Endothelial cell of umbilical vein (primary cell): ENCODE results near the gene TAS2R39. TPM values are rescaled to one million over a fixed set of nuclear protein-coding genes. Genes with fewer than 3 reads are reported as not detected.

Experiments used
- BruUV-seq: library from RNA; stranded (reverse); fragments of 400-500 nt; replicated peaks from 2 replicates; lab custom pipeline; 2021; lab: Mats Ljungman, UMichigan
- CTCF ChIA-PET: fragments of 300-600, 350-600 bp; sonication (Branson Sonifier 250); formaldehyde crosslinking; loops from one replicate; lab custom pipeline; 2021; ENCODE audit warnings: antibody characterized with exemption, inconsistent platforms; lab: Charles Lee
- POLR2A ChIA-PET: fragments of 300-600, 350-600 bp; sonication (Branson Sonifier 250); formaldehyde crosslinking; loops from one replicate; lab custom pipeline; 2021; ENCODE audit warnings: antibody characterized with exemption, inconsistent platforms; lab: Charles Lee
- DNase-seq: peaks from one replicate; pipeline ENCODE4 v3.0.0-alpha.2; 2011; ENCODE audit warnings: low read depth, low spot score
- FAIRE-seq: peaks from 2 replicates; lab custom pipeline; 2011; peaks lifted over from hg19 to GRCh38; lab: Jason Lieb, UNC
- H2AFZ ChIP-seq: 2 replicates; pipeline ENCODE4 v1.6.0; 2012; ENCODE audit warnings: low read depth, low read length, control low read depth, inconsistent platforms
- H3K27ac ChIP-seq: 2 replicates; pipeline ENCODE4 v1.5.1; 2011; ENCODE audit warnings: low read depth, mild to moderate bottlenecking, control low read depth, low read length, moderate library complexity; ENCODE audit not compliant: insufficient read depth
- H3K27me3 ChIP-seq, 2 experiments: 2 replicates each; pipeline versions ENCODE4 v1.6.0 to v1.6.1; 2011; ENCODE audit warnings: low read length in 2 of 2, mixed read lengths in 1 of 2; ENCODE audit not compliant: control insufficient read depth in 2 of 2, insufficient read depth in 2 of 2
- H3K36me3 ChIP-seq, 2 experiments: 2 replicates in 1 of 2; 3 replicates in 1 of 2; pipeline ENCODE4 v1.5.1; 2011; ENCODE audit warnings: low read length in 2 of 2, mild to moderate bottlenecking in 1 of 2, moderate library complexity in 1 of 2; ENCODE audit not compliant: control insufficient read depth in 2 of 2, insufficient read depth in 2 of 2; ENCODE audit errors: extremely low read depth in 1 of 2
- H3K4me1 ChIP-seq: 3 replicates; pipeline ENCODE4 v1.5.1; 2011; ENCODE audit warnings: mild to moderate bottlenecking, low read length; ENCODE audit not compliant: control insufficient read depth, insufficient read depth; ENCODE audit errors: extremely low read depth
- H3K4me2 ChIP-seq: 2 replicates; pipeline ENCODE4 v1.6.1; 2011; ENCODE audit warnings: low read length, control low read depth, mixed read lengths; ENCODE audit not compliant: insufficient read depth
- H3K4me3 ChIP-seq, 3 experiments: fragments of 200-600 bp in 1 of 3; sonication (generic), shearing (Covaris generic) in 1 of 3; replicated peaks in 1 of 3; 2 replicates each; pipeline ENCODE4 v1.5.1; 2011 to 2016; ENCODE audit warnings: control low read depth in 3 of 3, low read length in 3 of 3, mild to moderate bottlenecking in 2 of 3, inconsistent platforms in 1 of 3, low read depth in 1 of 3, moderate library complexity in 1 of 3; ENCODE audit not compliant: insufficient read depth in 1 of 3
- H3K79me2 ChIP-seq: 2 replicates; pipeline ENCODE4 v1.6.0; 2012; ENCODE audit warnings: low read length, inconsistent platforms; ENCODE audit not compliant: control insufficient read depth, insufficient read depth
- H3K9ac ChIP-seq: replicated peaks from 2 replicates; pipeline ENCODE3; 2011; ENCODE audit warnings: low read length, control low read depth; ENCODE audit not compliant: insufficient read depth; ENCODE audit errors: extremely low read depth
- H3K9me1 ChIP-seq: replicated peaks from 3 replicates; pipeline ENCODE4 v1.6.0; 2011; ENCODE audit warnings: mild to moderate bottlenecking, low read length; ENCODE audit not compliant: control insufficient read depth, insufficient read depth; ENCODE audit errors: extremely low read depth
- H3K9me3 ChIP-seq: replicated peaks from 2 replicates; pipeline ENCODE4 v1.5.1; 2012; ENCODE audit warnings: low read length, inconsistent platforms; ENCODE audit not compliant: control insufficient read depth, insufficient read depth
- H4K20me1 ChIP-seq: replicated peaks from 2 replicates; pipeline ENCODE3; 2011; ENCODE audit warnings: mild to moderate bottlenecking, low read length; ENCODE audit not compliant: control insufficient read depth, insufficient read depth; ENCODE audit errors: extremely low read depth
- CTCF ChIP-seq, 2 donors: IDR thresholded peaks; 1 replicate in 1 of 2; 2 replicates in 1 of 2; pipeline ENCODE4 v1.5.1; 2011; ENCODE audit warnings: low read length in 2 of 2, mild to moderate bottlenecking in 2 of 2, moderate library complexity in 2 of 2, control low read depth in 1 of 2, inconsistent platforms in 1 of 2, low read depth in 1 of 2; ENCODE audit not compliant: insufficient read depth in 1 of 2; ENCODE audit errors: extremely low read depth in 1 of 2
- EZH2 ChIP-seq: IDR thresholded peaks from 2 replicates; pipeline ENCODE4 v1.6.1; 2012; ENCODE audit warnings: borderline replicate concordance, low read depth, mild to moderate bottlenecking, moderate library complexity, low read length, inconsistent platforms; ENCODE audit not compliant: severe bottlenecking
- FOS ChIP-seq: IDR thresholded peaks from 2 replicates; pipeline ENCODE4 v1.6.1; 2011; ENCODE audit warnings: mild to moderate bottlenecking, low read length, moderate library complexity, borderline replicate concordance; ENCODE audit not compliant: insufficient read depth
- GATA2 ChIP-seq: IDR thresholded peaks from 2 replicates; pipeline ENCODE4 v1.7.0; 2011; ENCODE audit warnings: low read depth, mild to moderate bottlenecking, moderate library complexity, mixed read lengths, low read length; ENCODE audit not compliant: insufficient read length, insufficient read depth
- JUN ChIP-seq: IDR thresholded peaks from 2 replicates; pipeline ENCODE4 v1.6.1; 2011; ENCODE audit warnings: borderline replicate concordance, low read depth; ENCODE audit not compliant: insufficient read length, insufficient read depth
- MAX ChIP-seq: IDR thresholded peaks from 2 replicates; pipeline ENCODE4 v1.6.1; 2011; ENCODE audit not compliant: insufficient read depth, insufficient read length
- MYC ChIP-seq: IDR thresholded peaks from one replicate; pipeline ENCODE4 v1.6.1; 2011; ENCODE audit warnings: mild to moderate bottlenecking, low read depth, low read length
- POLR2A ChIP-seq: IDR thresholded peaks from 2 replicates; pipeline ENCODE4 v1.6.1; 2012; ENCODE audit warnings: low read depth, mild to moderate bottlenecking, control low read depth, low read length
- POLR2AphosphoS5 ChIP-seq: IDR thresholded peaks from 2 replicates; pipeline ENCODE4 v1.6.1; 2012; ENCODE audit warnings: low read depth, mild to moderate bottlenecking, control low read depth, low read length, moderate library complexity; ENCODE audit not compliant: insufficient read depth
- dilution Hi-C: fragments of 300-500 bp; cut with MboI; formaldehyde crosslinking; loops from one replicate; pipeline ENCODE4 v1.15.0; 2019; ENCODE audit warnings: low sequenced_read_pairs; ENCODE audit not compliant: extremely low pct_ligation_motif_present
- intact Hi-C: fragments of 100-400 bp; cut with micrococcal nuclease; formaldehyde crosslinking; loops from one replicate; pipeline ENCODE4 v1.10.0; 2022
- polyA plus RNA-seq, 4 experiments: library from polyadenylated mRNA; depleted of rRNA in 3 of 4; stranded (reverse) in 3 of 4; unstranded in 1 of 4; fragments of >200 nt; gene quantifications; 2 replicates each; pipeline versions ENCODE4 v1.2.1 to v1.2.3, GENCODE V29; 2011 to 2012; ENCODE audit warnings: missing spikeins in 1 of 4
- total RNA-seq: library from RNA; stranded (reverse); gene quantifications from 2 replicates; pipeline ENCODE4 v1.2.3, GENCODE V29; 2021

Gene TAS2R39
- total and polyA plus RNA-seq, 2 donors (not counting 3 experiments of a cell fraction or from before 2014, with no cell fraction given), result not detected

DNA sequence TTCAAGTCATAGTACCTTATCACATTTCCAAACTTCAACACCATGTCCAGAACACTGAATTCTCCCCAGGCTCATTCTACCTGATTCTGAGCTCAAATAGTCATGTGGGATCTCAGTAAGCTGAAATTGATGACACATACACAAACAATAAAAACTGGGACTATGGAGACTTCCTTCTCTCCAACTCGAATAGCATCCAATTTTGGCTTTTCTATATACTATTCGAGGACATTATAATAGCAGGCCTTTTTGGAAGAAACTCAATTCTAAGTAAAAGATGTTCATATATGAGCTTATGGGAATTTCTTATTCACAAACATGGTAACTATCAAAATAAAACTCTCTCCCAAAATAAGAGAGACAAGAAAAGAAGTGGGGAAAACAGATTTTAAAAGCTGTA is 38.1 kb downstream of the TAS2R39 start:
- Histone ChIP-seq H3K9ac (no peak overlapping the region), H3K27ac (no peak overlapping the region), H4K20me1 (no peaks in the 10 kb centered on the region), H3K36me3 (no peaks in the 10 kb centered on the region), H3K27me3 (peaks cover 23 to 34% of the 10 kb centered on the region in 2 experiments), H3K9me1 (no peaks in the 10 kb centered on the region), H3K79me2 (no peaks in the 10 kb centered on the region), H3K4me2 (no peak overlapping the region), H2AFZ (no peak overlapping the region), H3K9me3 (no peaks in the 10 kb centered on the region), H3K4me3 (no peak overlapping the region), H3K4me1 (no peaks in the 10 kb centered on the region)
- FAIRE-seq (no peak), DNase-seq (no peak)
- BruUV-seq, result no TSS peak
- POLR2A ChIA-PET, result no interaction called here
- TF ChIP-seq FOS (no peak), GATA2 (no peak), MAX (no peak), POLR2A (no peak), MYC (no peak), POLR2AphosphoS5 (no peak), EZH2 (no peak), JUN (no peak), CTCF (IDR thresholded peaks at IDR 0.05; ENCODE audit: extremely low read depth in 1 of 2, insufficient read depth in 1 of 2, low read depth in 1 of 2, low read length in 2 of 2) (no peak)
- dilution Hi-C loops, result loop anchor here (25.0 kb wide), 1 partner anchor 209 kb away; no protein-coding TSS in a partner anchor
- intact Hi-C loops, result no loop called here
- CTCF ChIA-PET, result interaction anchor here (2.8 to 10.8 kb wide), 2 partner anchors 19 to 210 kb away, joined by 7 to 967 read pairs; no protein-coding TSS in a partner anchor
